ENCODE results near the gene CTSE. TPM values are rescaled to one million over a fixed set of nuclear protein-coding genes. Genes with fewer than 3 reads are reported as not detected.
A peak's percentile ranks its signal among the peaks of the same experiment; 100 is the strongest.

CTSE gene
- total and polyA plus RNA-seq, 5 donors, result 0.18 TPM; not detected in 4

DNA sequence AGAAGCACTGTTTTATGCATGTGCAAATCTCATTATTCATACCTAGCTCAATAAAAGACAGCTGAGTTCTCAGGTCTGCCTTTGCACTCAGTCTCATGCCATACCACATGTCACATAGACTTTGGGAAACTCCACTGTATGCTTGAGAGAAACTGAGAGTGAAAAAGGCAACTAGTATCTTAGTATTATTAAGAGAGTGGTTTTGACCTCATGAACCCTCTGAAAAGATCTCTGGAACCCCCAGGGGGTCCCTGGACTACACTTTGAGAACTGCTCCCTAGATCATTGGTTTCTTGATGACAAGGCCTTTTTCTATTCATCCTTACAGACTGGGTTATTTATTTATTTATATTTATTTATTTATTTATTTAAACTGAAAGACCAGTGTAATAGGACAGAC lies 25.6 kb upstream of the CTSE start:
- Histone ChIP-seq H3K4me3 (ENCODE audit: low read length) (no peak overlapping the region), H3K4me1 (ENCODE audit: control insufficient read depth, insufficient read depth, low read length) (peaks cover 2% of the 10 kb centered on the region), H3K9me3 (ENCODE audit: control insufficient read depth, low read length) (no peaks in the 10 kb centered on the region), H3K27me3 (ENCODE audit: control insufficient read depth, insufficient read depth) (no peaks in the 10 kb centered on the region), H3K27ac (ENCODE audit: low read length) (no peak overlapping the region)
- intact Hi-C loops (cut with DNase I), result no loop called here
- DNase-seq (no peak), ATAC-seq (no peak)

DNA sequence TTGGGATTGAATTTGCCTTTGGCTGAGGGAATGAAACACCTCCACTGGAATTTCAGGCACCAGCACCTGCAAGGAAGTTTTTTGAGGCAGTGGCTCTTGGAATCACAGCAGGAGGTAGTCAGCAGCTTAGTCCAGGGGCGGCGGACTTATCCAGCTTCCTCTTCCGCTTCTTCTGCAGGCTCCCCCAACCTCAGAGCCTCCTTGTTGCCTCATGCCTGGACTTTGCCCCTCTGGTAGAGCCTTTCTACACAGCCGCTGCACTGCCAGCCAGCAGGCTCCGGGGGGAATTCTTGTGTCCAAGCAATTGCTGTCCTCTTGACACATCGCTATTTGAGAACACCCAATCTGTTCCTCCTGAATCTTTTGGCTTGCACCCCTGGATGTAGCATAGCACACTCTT lies 24.9 kb upstream of the CTSE start:
- DNase-seq (peak; percentile 24 to 61 (median 55)), ATAC-seq (peak in 1 of 2 donors; percentile 64)
- H3K9me3 ChIP-seq (ENCODE audit: control insufficient read depth, low read length), result no peaks in the 10 kb centered on the region
- no peaks in the 10 kb centered on the region for H3K27me3 ChIP-seq (ENCODE audit: control insufficient read depth, insufficient read depth)
- H3K4me1 ChIP-seq (ENCODE audit: control insufficient read depth, insufficient read depth, low read length), result peaks cover 2% of the 10 kb centered on the region
- H3K27ac ChIP-seq (ENCODE audit: low read length), result no peak overlapping the region
- no peak overlapping the region for H3K4me3 ChIP-seq (ENCODE audit: low read length)
- intact Hi-C loops (cut with DNase I), result no loop called here
- 67% methylated on average over 6 of the region's 6 CpGs for WGBS

GRCh38 chr1:206047271-206047670 lies 23.6 kb upstream of the CTSE start:
- Histone ChIP-seq H3K27me3 (ENCODE audit: control insufficient read depth, insufficient read depth) (no peaks in the 10 kb centered on the region), H3K27ac (ENCODE audit: low read length) (no peak overlapping the region), H3K4me3 (ENCODE audit: low read length) (no peak overlapping the region), H3K9me3 (ENCODE audit: control insufficient read depth, low read length) (no peaks in the 10 kb centered on the region), H3K4me1 (ENCODE audit: control insufficient read depth, insufficient read depth, low read length) (peaks cover 2% of the 10 kb centered on the region)
- ATAC-seq (no peak), DNase-seq (no peak)
- intact Hi-C loops (cut with DNase I), result no loop called here
- WGBS, result 78% methylated on average over 4 of the region's 4 CpGs

GRCh38 chr1:206041640-206042039 lies 17.9 kb upstream of the CTSE start:
- Histone ChIP-seq H3K9me3 (ENCODE audit: control insufficient read depth, low read length) (no peaks in the 10 kb centered on the region), H3K4me1 (ENCODE audit: control insufficient read depth, insufficient read depth, low read length) (peaks cover 3% of the 10 kb centered on the region), H3K4me3 (ENCODE audit: low read length) (no peak overlapping the region), H3K27ac (ENCODE audit: low read length) (no peak overlapping the region), H3K27me3 (ENCODE audit: control insufficient read depth, insufficient read depth) (no peaks in the 10 kb centered on the region)
- 68% methylated on average over 7 of the region's 7 CpGs for WGBS
- DNase-seq (no peak), ATAC-seq (no peak)
- intact Hi-C loops (cut with DNase I), result no loop called here

GRCh38 chr1:206040328-206040727 lies 16.6 kb upstream of the CTSE start:
- no peak for DNase-seq
- no peaks in the 10 kb centered on the region for H3K27me3 ChIP-seq (ENCODE audit: control insufficient read depth, insufficient read depth)
- H3K4me1 ChIP-seq (ENCODE audit: control insufficient read depth, insufficient read depth, low read length), result peaks cover 3% of the 10 kb centered on the region
- no peak overlapping the region for H3K27ac ChIP-seq (ENCODE audit: low read length)
- intact Hi-C loops (cut with DNase I), result no loop called here
- H3K4me3 ChIP-seq (ENCODE audit: low read length), result no peak overlapping the region
- ATAC-seq, result no peak
- no peaks in the 10 kb centered on the region for H3K9me3 ChIP-seq (ENCODE audit: control insufficient read depth, low read length)
- WGBS, result 67% methylated on average over 5 of the region's 5 CpGs

- DNase-seq (no peak), ATAC-seq (no peak)
- Histone ChIP-seq H3K4me1 (ENCODE audit: control insufficient read depth, insufficient read depth, low read length) (peaks cover 3% of the 10 kb centered on the region), H3K9me3 (ENCODE audit: control insufficient read depth, low read length) (no peaks in the 10 kb centered on the region), H3K4me3 (ENCODE audit: low read length) (no peak overlapping the region), H3K27ac (ENCODE audit: low read length) (no peak overlapping the region), H3K27me3 (ENCODE audit: control insufficient read depth, insufficient read depth) (peaks cover 3% of the 10 kb centered on the region)
- intact Hi-C loops (cut with DNase I), result loop anchor here in 1 of 4 donors (10.0 kb wide), 1 partner anchor 65 kb away; no protein-coding TSS in a partner anchor
- WGBS, result 37% methylated on average over 7 of the region's 7 CpGs
Measured at GRCh38 chr1:206039046-206039973, 15.6 kb upstream of the CTSE start.

GRCh38 chr1:206037581-206037980 lies 13.9 kb upstream of the CTSE start:
- DNase-seq (no peak), ATAC-seq (no peak)
- WGBS, result 92% methylated on average over 9 of the region's 9 CpGs
- Histone ChIP-seq H3K27me3 (ENCODE audit: control insufficient read depth, insufficient read depth) (peaks cover 3% of the 10 kb centered on the region), H3K4me1 (ENCODE audit: control insufficient read depth, insufficient read depth, low read length) (peaks cover 3% of the 10 kb centered on the region), H3K27ac (ENCODE audit: low read length) (no peak overlapping the region), H3K9me3 (ENCODE audit: control insufficient read depth, low read length) (no peaks in the 10 kb centered on the region), H3K4me3 (ENCODE audit: low read length) (no peak overlapping the region)
- intact Hi-C loops (cut with DNase I), result loop anchor here in 1 of 4 donors (10.0 kb wide), 1 partner anchor 67 kb away; no protein-coding TSS in a partner anchor

GRCh38 chr1:206036663-206037455 lies 13.2 kb upstream of the CTSE start:
- DNase-seq (no peak), ATAC-seq (no peak)
- H3K4me3 ChIP-seq (ENCODE audit: low read length), result no peak overlapping the region
- 20% methylated on average over 2 of the region's 2 CpGs for WGBS
- H3K27me3 ChIP-seq (ENCODE audit: control insufficient read depth, insufficient read depth), result peaks cover 3% of the 10 kb centered on the region
- H3K27ac ChIP-seq (ENCODE audit: low read length), result no peak overlapping the region
- no peaks in the 10 kb centered on the region for H3K9me3 ChIP-seq (ENCODE audit: control insufficient read depth, low read length)
- peaks cover 3% of the 10 kb centered on the region for H3K4me1 ChIP-seq (ENCODE audit: control insufficient read depth, insufficient read depth, low read length)
- intact Hi-C loops (cut with DNase I), result loop anchor here in 1 of 4 donors (10.0 kb wide), 1 partner anchor 68 kb away; no protein-coding TSS in a partner anchor

- no peaks in the 10 kb centered on the region for H3K9me3 ChIP-seq (ENCODE audit: control insufficient read depth, low read length)
- no peak overlapping the region for H3K4me3 ChIP-seq (ENCODE audit: low read length)
- no peak overlapping the region for H3K27ac ChIP-seq (ENCODE audit: low read length)
- ATAC-seq (no peak), DNase-seq (no peak)
- WGBS, result 79% methylated on average over 5 of the region's 5 CpGs
- peaks cover 3% of the 10 kb centered on the region for H3K4me1 ChIP-seq (ENCODE audit: control insufficient read depth, insufficient read depth, low read length)
- intact Hi-C loops (cut with DNase I), result loop anchor here in 1 of 4 donors (10.0 kb wide), 1 partner anchor 70 kb away; no protein-coding TSS in a partner anchor
- H3K27me3 ChIP-seq (ENCODE audit: control insufficient read depth, insufficient read depth), result peaks cover 3% of the 10 kb centered on the region
Measured at GRCh38 chr1:206035027-206035426, 11.3 kb upstream of the CTSE start.

GRCh38 chr1:206032380-206033140 lies 8.9 kb upstream of the CTSE start:
- intact Hi-C loops (cut with DNase I), result loop anchor here (5.0 to 10.0 kb wide), 3 partner anchors 65 to 75 kb away; no protein-coding TSS in a partner anchor

More at GRCh38 chr1:206032380-206033140, 8.9 kb upstream of the CTSE start:
- Histone ChIP-seq H3K27me3 (ENCODE audit: control insufficient read depth, insufficient read depth) (peaks cover 3% of the 10 kb centered on the region), H3K4me3 (ENCODE audit: low read length) (no peak overlapping the region), H3K27ac (ENCODE audit: low read length) (no peak overlapping the region), H3K4me1 (ENCODE audit: control insufficient read depth, insufficient read depth, low read length) (no peaks in the 10 kb centered on the region), H3K9me3 (ENCODE audit: control insufficient read depth, low read length) (no peaks in the 10 kb centered on the region)
- ATAC-seq, result no peak
- DNase-seq, result no peak
- WGBS, result 71% methylated on average over 5 of the region's 5 CpGs
